HEK293 (cell line): ENCODE measurements around the gene VPS36.

ENCODE experiments used
- GFI1B ChIP-seq: fragments of 450-650 bp; formaldehyde crosslinking; IDR thresholded peaks from 2 replicates; pipeline ENCODE4 v1.5.1; 2016; ENCODE audit warnings: missing biosample characterization, missing genetic modification characterization
- KLF16 ChIP-seq: fragments of 450-650 bp; formaldehyde crosslinking; IDR thresholded peaks from 2 replicates; pipeline ENCODE4 v1.5.1; 2017; ENCODE audit warnings: missing biosample characterization, missing genetic modification characterization
- KLF7 ChIP-seq: fragments of 450-650 bp; formaldehyde crosslinking; IDR thresholded peaks from 2 replicates; pipeline ENCODE4 v1.5.1; 2016; ENCODE audit warnings: missing biosample characterization, missing genetic modification characterization, borderline replicate concordance
- KLF9 ChIP-seq: fragments of 450-650 bp; formaldehyde crosslinking; IDR thresholded peaks from 2 replicates; pipeline ENCODE4 v1.5.1; 2016; ENCODE audit warnings: missing biosample characterization, missing genetic modification characterization, low read depth
- SCRT2 ChIP-seq: fragments of 450-650 bp; formaldehyde crosslinking; IDR thresholded peaks from 2 replicates; pipeline ENCODE4 v1.5.1; 2016; ENCODE audit warnings: missing biosample characterization, missing genetic modification characterization
- ZBTB1 ChIP-seq: fragments of 450-650 bp; formaldehyde crosslinking; IDR thresholded peaks from 2 replicates; pipeline ENCODE4 v1.5.1; 2016; ENCODE audit warnings: missing biosample characterization, missing genetic modification characterization
- ZFHX2 ChIP-seq: fragments of 450-650 bp; formaldehyde crosslinking; conservative IDR thresholded peaks from 2 replicates; pipeline ENCODE4 v1.5.1; 2016; ENCODE audit warnings: missing biosample characterization, missing genetic modification characterization
- ZNF10 ChIP-seq: fragments of 450-650 bp; formaldehyde crosslinking; IDR thresholded peaks from 2 replicates; pipeline ENCODE4 v1.5.1; 2017; ENCODE audit warnings: missing biosample characterization, missing genetic modification characterization
- ZNF239 ChIP-seq: fragments of 450-650 bp; formaldehyde crosslinking; IDR thresholded peaks from 2 replicates; pipeline ENCODE4 v1.5.1; 2016; ENCODE audit warnings: missing biosample characterization, missing genetic modification characterization
- ZNF324 ChIP-seq: fragments of 450-650 bp; formaldehyde crosslinking; IDR thresholded peaks from 2 replicates; pipeline ENCODE4 v1.5.1; 2016; ENCODE audit warnings: missing biosample characterization, missing genetic modification characterization
- ZNF335 ChIP-seq: fragments of 450-650 bp; formaldehyde crosslinking; conservative IDR thresholded peaks from 2 replicates; pipeline ENCODE4 v1.5.1; 2016; ENCODE audit warnings: missing biosample characterization, missing genetic modification characterization
- ZNF37A ChIP-seq: fragments of 450-650 bp; IDR thresholded peaks from 2 replicates; pipeline ENCODE4 v1.5.1; 2018; ENCODE audit warnings: missing biosample characterization, missing genetic modification characterization
- ZNF473 ChIP-seq: fragments of 450-650 bp; formaldehyde crosslinking; IDR thresholded peaks from 2 replicates; pipeline ENCODE4 v1.5.1; 2017; ENCODE audit warnings: missing biosample characterization, missing genetic modification characterization
- ZNF521 ChIP-seq: fragments of 450-650 bp; formaldehyde crosslinking; IDR thresholded peaks from 2 replicates; pipeline ENCODE4 v1.5.1; 2017; ENCODE audit warnings: missing biosample characterization, mild to moderate bottlenecking, missing genetic modification characterization
- ZNF530 ChIP-seq: fragments of 450-650 bp; formaldehyde crosslinking; IDR thresholded peaks from 2 replicates; pipeline ENCODE4 v1.5.1; 2016; ENCODE audit warnings: low read depth, missing biosample characterization, missing genetic modification characterization
- ZNF660 ChIP-seq: fragments of 450-650 bp; IDR thresholded peaks from 2 replicates; pipeline ENCODE4 v1.5.1; 2018; ENCODE audit warnings: missing biosample characterization, mild to moderate bottlenecking, missing genetic modification characterization
- ZNF76 ChIP-seq: fragments of 450-650 bp; formaldehyde crosslinking; IDR thresholded peaks from 2 replicates; pipeline ENCODE4; 2016; ENCODE audit warnings: low read depth, missing biosample characterization, missing genetic modification characterization, borderline replicate concordance
- ZNF768 ChIP-seq: fragments of 450-650 bp; formaldehyde crosslinking; IDR thresholded peaks from 2 replicates; pipeline ENCODE4 v1.5.1; 2018; ENCODE audit warnings: missing biosample characterization, mild to moderate bottlenecking, missing genetic modification characterization
- ZNF776 ChIP-seq: fragments of 450-650 bp; formaldehyde crosslinking; IDR thresholded peaks from 2 replicates; pipeline ENCODE4 v1.5.0; 2017; ENCODE audit warnings: missing biosample characterization, missing genetic modification characterization, borderline replicate concordance
- ZNF777 ChIP-seq: fragments of 450-650 bp; formaldehyde crosslinking; IDR thresholded peaks from 2 replicates; pipeline ENCODE4 v1.5.1; 2017; ENCODE audit warnings: missing biosample characterization, missing genetic modification characterization, borderline replicate concordance
- ZSCAN16 ChIP-seq: fragments of 450-650 bp; formaldehyde crosslinking; IDR thresholded peaks from 2 replicates; pipeline ENCODE4 v1.5.1; 2016; ENCODE audit warnings: missing biosample characterization, missing genetic modification characterization
- TF ChIP-seq, protein P1 (sequence below): fragments of 450-650 bp; formaldehyde crosslinking; IDR thresholded peaks from 2 replicates; pipeline ENCODE4 v1.5.1; 2016; ENCODE audit warnings: missing biosample characterization, missing genetic modification characterization
- TF ChIP-seq, protein P2 (sequence below): fragments of 450-650 bp; formaldehyde crosslinking; IDR thresholded peaks from 2 replicates; pipeline ENCODE4 v1.5.1; 2017; ENCODE audit warnings: missing biosample characterization, missing genetic modification characterization
- TF ChIP-seq, protein P3 (sequence below): fragments of 450-650 bp; formaldehyde crosslinking; IDR thresholded peaks from 2 replicates; pipeline ENCODE4 v1.5.0; 2017; ENCODE audit warnings: missing biosample characterization, missing genetic modification characterization, borderline replicate concordance
- TF ChIP-seq, protein P4 (sequence below): fragments of 450-650 bp; formaldehyde crosslinking; IDR thresholded peaks from 2 replicates; pipeline ENCODE4 v1.5.1; 2016; ENCODE audit warnings: missing biosample characterization, missing genetic modification characterization, borderline replicate concordance

Gene VPS36

DNA sequence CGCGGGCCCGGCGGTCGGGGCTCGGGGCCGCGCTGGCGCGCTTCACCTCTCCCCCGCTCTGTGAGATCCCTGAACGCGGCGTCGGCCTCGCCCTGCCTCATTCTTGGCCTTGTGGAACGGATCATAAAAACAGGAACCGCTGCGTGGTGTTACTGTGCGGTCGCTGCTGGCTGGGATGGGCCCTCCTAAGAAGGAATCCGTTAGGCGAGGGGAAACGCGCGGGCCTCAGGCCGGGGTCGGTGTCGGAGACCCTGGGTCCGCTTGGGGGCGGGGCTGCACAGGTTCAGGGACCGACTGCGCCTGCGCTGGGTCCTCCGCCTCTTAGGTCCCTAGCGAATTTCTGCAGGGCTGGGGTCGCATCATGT lies 5.2 kb upstream of the VPS36 start (continued):
- TF ChIP-seq, protein P1, sequence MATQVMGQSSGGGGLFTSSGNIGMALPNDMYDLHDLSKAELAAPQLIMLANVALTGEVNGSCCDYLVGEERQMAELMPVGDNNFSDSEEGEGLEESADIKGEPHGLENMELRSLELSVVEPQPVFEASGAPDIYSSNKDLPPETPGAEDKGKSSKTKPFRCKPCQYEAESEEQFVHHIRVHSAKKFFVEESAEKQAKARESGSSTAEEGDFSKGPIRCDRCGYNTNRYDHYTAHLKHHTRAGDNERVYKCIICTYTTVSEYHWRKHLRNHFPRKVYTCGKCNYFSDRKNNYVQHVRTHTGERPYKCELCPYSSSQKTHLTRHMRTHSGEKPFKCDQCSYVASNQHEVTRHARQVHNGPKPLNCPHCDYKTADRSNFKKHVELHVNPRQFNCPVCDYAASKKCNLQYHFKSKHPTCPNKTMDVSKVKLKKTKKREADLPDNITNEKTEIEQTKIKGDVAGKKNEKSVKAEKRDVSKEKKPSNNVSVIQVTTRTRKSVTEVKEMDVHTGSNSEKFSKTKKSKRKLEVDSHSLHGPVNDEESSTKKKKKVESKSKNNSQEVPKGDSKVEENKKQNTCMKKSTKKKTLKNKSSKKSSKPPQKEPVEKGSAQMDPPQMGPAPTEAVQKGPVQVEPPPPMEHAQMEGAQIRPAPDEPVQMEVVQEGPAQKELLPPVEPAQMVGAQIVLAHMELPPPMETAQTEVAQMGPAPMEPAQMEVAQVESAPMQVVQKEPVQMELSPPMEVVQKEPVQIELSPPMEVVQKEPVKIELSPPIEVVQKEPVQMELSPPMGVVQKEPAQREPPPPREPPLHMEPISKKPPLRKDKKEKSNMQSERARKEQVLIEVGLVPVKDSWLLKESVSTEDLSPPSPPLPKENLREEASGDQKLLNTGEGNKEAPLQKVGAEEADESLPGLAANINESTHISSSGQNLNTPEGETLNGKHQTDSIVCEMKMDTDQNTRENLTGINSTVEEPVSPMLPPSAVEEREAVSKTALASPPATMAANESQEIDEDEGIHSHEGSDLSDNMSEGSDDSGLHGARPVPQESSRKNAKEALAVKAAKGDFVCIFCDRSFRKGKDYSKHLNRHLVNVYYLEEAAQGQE (tag by site-specific recombination): no peak
- TF ChIP-seq ZNF521 (tag by site-specific recombination) (no peak), ZNF76 (tag by site-specific recombination) (no peak), ZNF37A (tag by site-specific recombination) (no peak), ZNF10 (tag by site-specific recombination) (0 out of 2 replicates have a peak, but pooled peaks have one; percentile 24), SCRT2 (tag by site-specific recombination) (no peak), KLF7 (tag by site-specific recombination) (no peak), ZSCAN16 (tag by site-specific recombination) (no peak), GFI1B (tag by site-specific recombination) (no peak), ZNF530 (no peak), ZNF239 (tag by site-specific recombination) (no peak), ZNF768 (tag by site-specific recombination) (no peak), ZNF777 (tag by site-specific recombination) (no peak), ZNF776 (tag by site-specific recombination) (no peak), ZNF660 (tag by site-specific recombination) (0 out of 2 replicates have a peak, but pooled peaks have one; percentile 22), ZFHX2 (no peak), ZNF473 (tag by site-specific recombination) (no peak), ZBTB1 (tag by site-specific recombination) (no peak), ZNF335 (tag by site-specific recombination) (peak; percentile 71), KLF16 (tag by site-specific recombination) (no peak), KLF9 (tag by site-specific recombination) (peak; percentile 79), ZNF324 (no peak)
- TF ChIP-seq, protein P2, sequence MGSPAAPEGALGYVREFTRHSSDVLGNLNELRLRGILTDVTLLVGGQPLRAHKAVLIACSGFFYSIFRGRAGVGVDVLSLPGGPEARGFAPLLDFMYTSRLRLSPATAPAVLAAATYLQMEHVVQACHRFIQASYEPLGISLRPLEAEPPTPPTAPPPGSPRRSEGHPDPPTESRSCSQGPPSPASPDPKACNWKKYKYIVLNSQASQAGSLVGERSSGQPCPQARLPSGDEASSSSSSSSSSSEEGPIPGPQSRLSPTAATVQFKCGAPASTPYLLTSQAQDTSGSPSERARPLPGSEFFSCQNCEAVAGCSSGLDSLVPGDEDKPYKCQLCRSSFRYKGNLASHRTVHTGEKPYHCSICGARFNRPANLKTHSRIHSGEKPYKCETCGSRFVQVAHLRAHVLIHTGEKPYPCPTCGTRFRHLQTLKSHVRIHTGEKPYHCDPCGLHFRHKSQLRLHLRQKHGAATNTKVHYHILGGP: no peak
- TF ChIP-seq, protein P3, sequence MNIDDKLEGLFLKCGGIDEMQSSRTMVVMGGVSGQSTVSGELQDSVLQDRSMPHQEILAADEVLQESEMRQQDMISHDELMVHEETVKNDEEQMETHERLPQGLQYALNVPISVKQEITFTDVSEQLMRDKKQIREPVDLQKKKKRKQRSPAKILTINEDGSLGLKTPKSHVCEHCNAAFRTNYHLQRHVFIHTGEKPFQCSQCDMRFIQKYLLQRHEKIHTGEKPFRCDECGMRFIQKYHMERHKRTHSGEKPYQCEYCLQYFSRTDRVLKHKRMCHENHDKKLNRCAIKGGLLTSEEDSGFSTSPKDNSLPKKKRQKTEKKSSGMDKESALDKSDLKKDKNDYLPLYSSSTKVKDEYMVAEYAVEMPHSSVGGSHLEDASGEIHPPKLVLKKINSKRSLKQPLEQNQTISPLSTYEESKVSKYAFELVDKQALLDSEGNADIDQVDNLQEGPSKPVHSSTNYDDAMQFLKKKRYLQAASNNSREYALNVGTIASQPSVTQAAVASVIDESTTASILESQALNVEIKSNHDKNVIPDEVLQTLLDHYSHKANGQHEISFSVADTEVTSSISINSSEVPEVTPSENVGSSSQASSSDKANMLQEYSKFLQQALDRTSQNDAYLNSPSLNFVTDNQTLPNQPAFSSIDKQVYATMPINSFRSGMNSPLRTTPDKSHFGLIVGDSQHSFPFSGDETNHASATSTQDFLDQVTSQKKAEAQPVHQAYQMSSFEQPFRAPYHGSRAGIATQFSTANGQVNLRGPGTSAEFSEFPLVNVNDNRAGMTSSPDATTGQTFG (tag by site-specific recombination): no peak
- TF ChIP-seq, protein P4, sequence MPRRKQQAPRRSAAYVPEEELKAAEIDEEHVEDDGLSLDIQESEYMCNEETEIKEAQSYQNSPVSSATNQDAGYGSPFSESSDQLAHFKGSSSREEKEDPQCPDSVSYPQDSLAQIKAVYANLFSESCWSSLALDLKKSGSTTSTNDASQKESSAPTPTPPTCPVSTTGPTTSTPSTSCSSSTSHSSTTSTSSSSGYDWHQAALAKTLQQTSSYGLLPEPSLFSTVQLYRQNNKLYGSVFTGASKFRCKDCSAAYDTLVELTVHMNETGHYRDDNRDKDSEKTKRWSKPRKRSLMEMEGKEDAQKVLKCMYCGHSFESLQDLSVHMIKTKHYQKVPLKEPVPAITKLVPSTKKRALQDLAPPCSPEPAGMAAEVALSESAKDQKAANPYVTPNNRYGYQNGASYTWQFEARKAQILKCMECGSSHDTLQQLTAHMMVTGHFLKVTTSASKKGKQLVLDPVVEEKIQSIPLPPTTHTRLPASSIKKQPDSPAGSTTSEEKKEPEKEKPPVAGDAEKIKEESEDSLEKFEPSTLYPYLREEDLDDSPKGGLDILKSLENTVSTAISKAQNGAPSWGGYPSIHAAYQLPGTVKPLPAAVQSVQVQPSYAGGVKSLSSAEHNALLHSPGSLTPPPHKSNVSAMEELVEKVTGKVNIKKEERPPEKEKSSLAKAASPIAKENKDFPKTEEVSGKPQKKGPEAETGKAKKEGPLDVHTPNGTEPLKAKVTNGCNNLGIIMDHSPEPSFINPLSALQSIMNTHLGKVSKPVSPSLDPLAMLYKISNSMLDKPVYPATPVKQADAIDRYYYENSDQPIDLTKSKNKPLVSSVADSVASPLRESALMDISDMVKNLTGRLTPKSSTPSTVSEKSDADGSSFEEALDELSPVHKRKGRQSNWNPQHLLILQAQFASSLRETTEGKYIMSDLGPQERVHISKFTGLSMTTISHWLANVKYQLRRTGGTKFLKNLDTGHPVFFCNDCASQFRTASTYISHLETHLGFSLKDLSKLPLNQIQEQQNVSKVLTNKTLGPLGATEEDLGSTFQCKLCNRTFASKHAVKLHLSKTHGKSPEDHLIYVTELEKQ (tag by site-specific recombination): no peak
- TF ChIP-seq, all 188 proteins: peak for 12
